ENCODE measurements around the gene EVI2B.

EVI2B gene

DNA sequence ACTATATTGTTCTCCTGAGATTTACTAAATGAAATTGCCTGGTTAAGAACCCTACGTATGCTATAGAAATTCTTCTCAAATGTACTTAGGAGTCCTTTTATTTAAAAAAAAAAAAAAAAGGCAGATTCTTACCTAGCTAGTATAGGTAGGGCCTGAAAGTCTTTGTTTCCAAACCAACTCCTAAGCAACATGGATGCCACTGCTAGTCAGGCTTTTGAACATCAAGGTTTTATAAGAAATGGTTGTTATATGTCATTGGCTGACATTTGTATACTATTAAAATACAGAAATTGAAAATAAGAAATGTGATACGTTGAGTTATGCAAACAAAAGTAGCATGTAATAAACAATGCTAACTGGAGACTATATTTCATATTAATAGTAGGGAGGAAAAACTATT is 6.4 kb upstream of the EVI2B start:
- TF ChIP-seq, protein P1, sequence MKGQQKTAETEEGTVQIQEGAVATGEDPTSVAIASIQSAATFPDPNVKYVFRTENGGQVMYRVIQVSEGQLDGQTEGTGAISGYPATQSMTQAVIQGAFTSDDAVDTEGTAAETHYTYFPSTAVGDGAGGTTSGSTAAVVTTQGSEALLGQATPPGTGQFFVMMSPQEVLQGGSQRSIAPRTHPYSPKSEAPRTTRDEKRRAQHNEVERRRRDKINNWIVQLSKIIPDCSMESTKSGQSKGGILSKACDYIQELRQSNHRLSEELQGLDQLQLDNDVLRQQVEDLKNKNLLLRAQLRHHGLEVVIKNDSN (IDR thresholded peaks at IDR 0.05), result no peak
- TF ChIP-seq EGR1 (IDR thresholded peaks at IDR 0.05), result no peak
- no peak for TF ChIP-seq CEBPB (IDR thresholded peaks at IDR 0.05)
- no peak for TF ChIP-seq RAD21 (IDR thresholded peaks at IDR 0.05; ENCODE audit: low read depth)
- TF ChIP-seq TEAD4 (IDR thresholded peaks at IDR 0.05), result no peak
- TF ChIP-seq TAF1 (IDR thresholded peaks at IDR 0.05; ENCODE audit: low read depth), result no peak
- no peak for TF ChIP-seq EP300 (IDR thresholded peaks at IDR 0.05; ENCODE audit: borderline replicate concordance)
- TF ChIP-seq TCF12 (IDR thresholded peaks at IDR 0.05; ENCODE audit: low read depth), result no peak
- no peak for TF ChIP-seq NFIC (IDR thresholded peaks at IDR 0.05)
- no peak for TF ChIP-seq FOXM1 (IDR thresholded peaks at IDR 0.05; ENCODE audit: borderline replicate concordance, low read depth)
- no peak for TF ChIP-seq ZBTB7A (IDR thresholded peaks at IDR 0.05; ENCODE audit: low read depth)
- no peak for TF ChIP-seq CREB1 (IDR thresholded peaks at IDR 0.05; ENCODE audit: low read depth)

DNA sequence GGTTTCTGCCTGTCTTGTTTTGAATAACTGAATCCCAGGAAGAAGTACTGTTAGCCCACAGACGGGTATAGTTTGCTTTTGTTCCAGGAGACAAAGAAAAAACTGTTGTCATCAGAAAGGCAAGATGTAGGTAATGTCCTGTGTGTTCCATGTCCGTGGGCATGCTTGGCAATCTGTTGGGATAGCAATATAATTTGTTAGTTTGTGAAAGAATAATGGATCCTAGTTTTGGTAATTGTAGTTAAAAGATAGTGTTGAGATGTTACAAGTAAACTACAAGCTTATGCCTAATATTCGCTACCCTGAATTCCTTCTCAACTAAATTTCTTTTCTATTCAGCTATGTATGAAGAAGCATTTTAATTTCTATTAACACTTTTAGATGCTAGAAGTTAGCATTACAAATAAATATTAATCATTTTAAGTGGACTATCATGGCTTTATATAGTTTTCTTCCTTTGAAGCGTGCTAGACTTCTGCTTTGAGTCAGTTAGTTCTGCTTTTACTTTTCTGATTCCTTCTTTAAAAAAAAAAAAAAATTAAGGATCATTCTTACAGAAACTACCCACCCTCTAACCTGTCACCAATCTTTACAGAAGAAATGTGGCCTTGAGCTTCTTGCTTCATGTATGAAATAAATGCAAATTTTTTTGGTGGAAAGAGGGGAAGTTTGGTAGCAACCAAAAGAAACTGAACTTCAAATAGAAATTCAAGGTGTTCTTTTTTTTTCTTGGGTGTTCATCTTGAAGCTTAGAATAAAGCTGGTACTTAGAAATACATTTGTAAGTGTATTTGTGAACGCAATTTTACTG is 5.2 kb upstream of the EVI2B start:
- no peak for TF ChIP-seq TCF12 (IDR thresholded peaks at IDR 0.05; ENCODE audit: low read depth)
- TF ChIP-seq FOXM1 (IDR thresholded peaks at IDR 0.05; ENCODE audit: borderline replicate concordance, low read depth), result no peak
- TF ChIP-seq ZBTB7A (IDR thresholded peaks at IDR 0.05; ENCODE audit: low read depth), result no peak
- TF ChIP-seq NFIC (IDR thresholded peaks at IDR 0.05), result no peak
- TF ChIP-seq EGR1 (IDR thresholded peaks at IDR 0.05), result no peak
- no peak for TF ChIP-seq TEAD4 (IDR thresholded peaks at IDR 0.05)
- TF ChIP-seq, protein P1 (IDR thresholded peaks at IDR 0.05), result no peak
- TF ChIP-seq EP300 (IDR thresholded peaks at IDR 0.05; ENCODE audit: borderline replicate concordance), result no peak

DNA sequence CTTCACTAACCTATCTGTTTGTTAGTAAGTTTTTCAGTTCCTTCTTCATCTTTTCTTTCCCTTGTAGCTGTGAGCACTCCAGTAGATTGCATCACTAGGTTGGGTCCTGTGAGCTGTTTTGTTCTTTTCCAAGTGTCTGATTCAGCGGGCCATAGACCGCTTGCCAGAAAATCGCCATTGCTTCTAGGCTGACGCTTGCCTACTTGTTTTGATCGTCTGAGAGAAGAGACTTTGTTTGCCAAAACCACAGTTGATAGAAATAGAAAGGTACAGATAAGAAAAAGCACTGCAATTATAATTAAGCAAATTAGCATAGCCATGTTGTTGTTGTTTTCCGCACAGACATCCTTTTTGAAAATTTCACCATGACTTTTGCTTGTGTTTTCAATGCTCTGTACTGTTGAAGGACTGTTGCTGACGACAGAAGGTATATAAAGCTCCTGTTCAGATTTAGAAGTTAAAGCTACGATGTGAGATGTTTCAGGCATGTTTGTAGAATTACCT is 4.5 kb upstream of the EVI2B start:
- TF ChIP-seq EGR1 (IDR thresholded peaks at IDR 0.05) (no peak), CEBPB (IDR thresholded peaks at IDR 0.05) (no peak), FOXM1 (IDR thresholded peaks at IDR 0.05; ENCODE audit: borderline replicate concordance, low read depth) (no peak), TAF1 (IDR thresholded peaks at IDR 0.05; ENCODE audit: low read depth) (no peak)
- TF ChIP-seq, protein P2, sequence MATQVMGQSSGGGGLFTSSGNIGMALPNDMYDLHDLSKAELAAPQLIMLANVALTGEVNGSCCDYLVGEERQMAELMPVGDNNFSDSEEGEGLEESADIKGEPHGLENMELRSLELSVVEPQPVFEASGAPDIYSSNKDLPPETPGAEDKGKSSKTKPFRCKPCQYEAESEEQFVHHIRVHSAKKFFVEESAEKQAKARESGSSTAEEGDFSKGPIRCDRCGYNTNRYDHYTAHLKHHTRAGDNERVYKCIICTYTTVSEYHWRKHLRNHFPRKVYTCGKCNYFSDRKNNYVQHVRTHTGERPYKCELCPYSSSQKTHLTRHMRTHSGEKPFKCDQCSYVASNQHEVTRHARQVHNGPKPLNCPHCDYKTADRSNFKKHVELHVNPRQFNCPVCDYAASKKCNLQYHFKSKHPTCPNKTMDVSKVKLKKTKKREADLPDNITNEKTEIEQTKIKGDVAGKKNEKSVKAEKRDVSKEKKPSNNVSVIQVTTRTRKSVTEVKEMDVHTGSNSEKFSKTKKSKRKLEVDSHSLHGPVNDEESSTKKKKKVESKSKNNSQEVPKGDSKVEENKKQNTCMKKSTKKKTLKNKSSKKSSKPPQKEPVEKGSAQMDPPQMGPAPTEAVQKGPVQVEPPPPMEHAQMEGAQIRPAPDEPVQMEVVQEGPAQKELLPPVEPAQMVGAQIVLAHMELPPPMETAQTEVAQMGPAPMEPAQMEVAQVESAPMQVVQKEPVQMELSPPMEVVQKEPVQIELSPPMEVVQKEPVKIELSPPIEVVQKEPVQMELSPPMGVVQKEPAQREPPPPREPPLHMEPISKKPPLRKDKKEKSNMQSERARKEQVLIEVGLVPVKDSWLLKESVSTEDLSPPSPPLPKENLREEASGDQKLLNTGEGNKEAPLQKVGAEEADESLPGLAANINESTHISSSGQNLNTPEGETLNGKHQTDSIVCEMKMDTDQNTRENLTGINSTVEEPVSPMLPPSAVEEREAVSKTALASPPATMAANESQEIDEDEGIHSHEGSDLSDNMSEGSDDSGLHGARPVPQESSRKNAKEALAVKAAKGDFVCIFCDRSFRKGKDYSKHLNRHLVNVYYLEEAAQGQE (IDR thresholded peaks at IDR 0.05; ENCODE audit: low read depth), result no peak

DNA sequence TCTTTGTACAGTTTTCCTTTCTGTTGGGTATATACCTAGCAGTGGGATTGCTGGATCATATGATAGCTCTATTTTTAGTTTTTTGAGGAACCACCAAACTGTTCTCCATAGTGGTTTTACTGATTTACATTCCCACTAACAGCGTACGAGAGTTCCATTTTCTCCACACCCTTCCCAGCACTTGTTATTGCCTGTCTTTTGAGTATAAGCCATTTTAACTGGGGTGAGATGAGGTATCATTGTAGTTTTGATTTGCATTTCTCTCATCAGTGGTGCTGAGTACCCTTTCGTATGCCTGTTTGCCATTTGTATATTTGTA is 887 bp upstream of the EVI2B start:
- TF ChIP-seq, protein P2 (IDR thresholded peaks at IDR 0.05; ENCODE audit: low read depth), result no peak
- no peak for TF ChIP-seq RAD21 (IDR thresholded peaks at IDR 0.05; ENCODE audit: low read depth)
- TF ChIP-seq EGR1 (IDR thresholded peaks at IDR 0.05), result no peak
- no peak for TF ChIP-seq FOXM1 (IDR thresholded peaks at IDR 0.05; ENCODE audit: borderline replicate concordance, low read depth)
- TF ChIP-seq CREB1 (IDR thresholded peaks at IDR 0.05; ENCODE audit: low read depth), result no peak
- no peak for TF ChIP-seq NFIC (IDR thresholded peaks at IDR 0.05)
- no peak for TF ChIP-seq CEBPB (IDR thresholded peaks at IDR 0.05)
- TF ChIP-seq, protein P3, sequence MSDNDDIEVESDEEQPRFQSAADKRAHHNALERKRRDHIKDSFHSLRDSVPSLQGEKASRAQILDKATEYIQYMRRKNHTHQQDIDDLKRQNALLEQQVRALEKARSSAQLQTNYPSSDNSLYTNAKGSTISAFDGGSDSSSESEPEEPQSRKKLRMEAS (IDR thresholded peaks at IDR 0.05), result no peak
- no peak for TF ChIP-seq YY1 (IDR thresholded peaks at IDR 0.05; ENCODE audit: low read depth)
- TF ChIP-seq TEAD4 (IDR thresholded peaks at IDR 0.05), result no peak
- no peak for TF ChIP-seq TCF12 (IDR thresholded peaks at IDR 0.05; ENCODE audit: low read depth)

DNA sequence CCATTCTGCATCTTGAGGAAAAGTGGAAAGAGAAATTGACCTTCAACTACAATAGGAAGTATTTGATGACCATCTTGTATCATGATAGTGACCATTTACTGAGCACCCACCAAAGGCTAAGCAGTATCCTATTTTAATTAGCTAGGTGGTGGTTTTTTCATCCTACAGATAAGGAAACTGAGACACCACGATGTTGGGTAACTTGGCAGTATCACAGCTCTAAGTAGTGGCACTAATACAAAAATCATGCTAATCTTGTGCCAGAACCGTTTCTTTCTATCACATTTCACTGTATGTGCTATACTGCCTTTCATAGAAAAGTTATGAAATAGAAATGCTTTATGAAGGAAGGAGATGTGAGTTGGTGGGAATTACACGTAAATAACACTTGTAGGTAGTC is 2.3 kb downstream of the EVI2B start:
- TF ChIP-seq CEBPB (IDR thresholded peaks at IDR 0.05) (no peak), EGR1 (IDR thresholded peaks at IDR 0.05) (no peak), RAD21 (IDR thresholded peaks at IDR 0.05; ENCODE audit: low read depth) (no peak), TEAD4 (IDR thresholded peaks at IDR 0.05) (no peak), EP300 (IDR thresholded peaks at IDR 0.05; ENCODE audit: borderline replicate concordance) (no peak), CREB1 (IDR thresholded peaks at IDR 0.05; ENCODE audit: low read depth) (no peak), NFIC (IDR thresholded peaks at IDR 0.05) (no peak), YY1 (IDR thresholded peaks at IDR 0.05; ENCODE audit: low read depth) (no peak)
- TF ChIP-seq, protein P1 (IDR thresholded peaks at IDR 0.05), result no peak
- TF ChIP-seq, protein P2 (IDR thresholded peaks at IDR 0.05; ENCODE audit: low read depth), result no peak
